Esophagus squamous epithelium (tissue), 5 donors: ENCODE measurements around the gene FAM131B. TPM values are rescaled to one million over a fixed set of nuclear protein-coding genes. Genes with fewer than 3 reads are reported as not detected.

Source experiments
- DNase-seq: peaks from one replicate; lab custom pipeline; 2025; lab: John Stamatoyannopoulos, UW
- H3K27ac ChIP-seq, 4 donors: fragments of 200-600 bp; sonication (generic); one replicate each; pipeline ENCODE4 v1.5.1; 2016 to 2019; ENCODE audit warnings: mild to moderate bottlenecking in 1 of 4
- H3K27me3 ChIP-seq, 4 donors: fragments of 200-600 bp; sonication (generic); 1 replicate in 3 of 4; 2 replicates in 1 of 4; pipeline versions ENCODE4 v1.5.1 to v1.6.0; 2017 to 2021; ENCODE audit warnings: antibody characterized with exemption in 1 of 4
- H3K36me3 ChIP-seq, 3 donors: fragments of 200-600 bp; sonication (generic); one replicate each; pipeline ENCODE4 v1.5.1; 2016 to 2019
- H3K4me1 ChIP-seq, 3 donors: fragments of 200-600 bp; sonication (generic); one replicate each; pipeline ENCODE4 v1.5.1; 2017 to 2019
- H3K4me3 ChIP-seq, 4 donors: fragments of 200-600 bp; sonication (generic); 1 replicate in 3 of 4; 2 replicates in 1 of 4; pipeline ENCODE4 v1.5.1; 2016 to 2019; ENCODE audit warnings: mild to moderate bottlenecking in 2 of 4, moderate library complexity in 1 of 4
- H3K9me3 ChIP-seq, 3 donors: fragments of 200-600 bp; sonication (generic); one replicate each; pipeline ENCODE4 v1.5.1; 2016 to 2019
- CTCF ChIP-seq, 6 experiments: fragments of 450-650 bp in 4 of 6; fragments of 200-600 bp in 2 of 6; sonication (generic) in 2 of 6; IDR thresholded peaks; one replicate each; pipeline ENCODE4 v1.5.1; 2016 to 2019; ENCODE audit warnings: antibody characterized with exemption in 6 of 6, mild to moderate bottlenecking in 4 of 6, moderate library complexity in 4 of 6
- POLR2A ChIP-seq, 4 donors: fragments of 450-650 bp; IDR thresholded peaks; one replicate each; pipeline ENCODE4 v1.6.1; 2017; ENCODE audit warnings: antibody characterized with exemption in 4 of 4, mild to moderate bottlenecking in 4 of 4, moderate library complexity in 3 of 4
- WGBS, 2 donors: methylation state at CpG; one replicate each; pipeline ENCODE4 v1.1.5; 2018; 5-methylcytosine and 5-hydroxymethylcytosine counted together
- intact Hi-C: fragments of 100-400 bp; cut with DNase I; formaldehyde crosslinking; loops from one replicate; pipeline ENCODE4 v1.15.0; 2022
- total RNA-seq, 4 donors: library from RNA; depleted of rRNA; stranded (reverse); fragments of >200 nt; gene quantifications; one replicate each; pipeline ENCODE4 v1.1.0, GENCODE V29; 2016
- donor health status: DM: yes; HTN: yes; CAD: no.

The FAM131B gene
- total RNA-seq, 4 donors from 2014 or later = 0.09 to 0.76 (median 0.46) TPM

GRCh38 chr7:143401265-143401664 is 38.8 kb upstream of the FAM131B start:
- intact Hi-C loops = no loop called here
- DNase-seq = no peak
- Histone ChIP-seq H3K4me3 (no peak overlapping the region), H3K4me1 (peaks cover 0 to 17% (median 0%) of the 10 kb centered on the region in 3 donors), H3K9me3 (no peaks in the 10 kb centered on the region), H3K27me3 (no peaks in the 10 kb centered on the region), H3K27ac (no peak overlapping the region), H3K36me3 (peaks cover 0 to 81% (median 6%) of the 10 kb centered on the region in 3 donors)
- TF ChIP-seq CTCF (IDR thresholded peaks at IDR 0.05) (no peak), POLR2A (IDR thresholded peaks at IDR 0.05) (no peak)
- 89 to 94% methylated on average over 7 to 12 of the region's 12 CpGs for WGBS, 2 donors

GRCh38 chr7:143399642-143400041 is 37.1 kb upstream of the FAM131B start:
- WGBS, 2 donors = 95 to 96% methylated on average over 9 to 12 of the region's 20 CpGs
- Histone ChIP-seq H3K27me3 (no peaks in the 10 kb centered on the region), H3K27ac (no peak overlapping the region), H3K36me3 (peaks cover 0 to 89% (median 6%) of the 10 kb centered on the region in 3 donors), H3K4me3 (no peak overlapping the region), H3K9me3 (no peaks in the 10 kb centered on the region), H3K4me1 (peaks cover 0 to 17% (median 0%) of the 10 kb centered on the region in 3 donors)
- no peak for TF ChIP-seq CTCF (IDR thresholded peaks at IDR 0.05)
- TF ChIP-seq POLR2A (IDR thresholded peaks at IDR 0.05) = no peak
- no peak for DNase-seq
- intact Hi-C loops = no loop called here

GRCh38 chr7:143399151-143399550 is 36.6 kb upstream of the FAM131B start:
- no peaks in the 10 kb centered on the region for H3K27me3 ChIP-seq
- 90 to 100% methylated on average over 2 of the region's 8 CpGs for WGBS, 2 donors
- DNase-seq = no peak
- H3K36me3 ChIP-seq = peaks cover 0 to 89% (median 6%) of the 10 kb centered on the region in 3 donors
- intact Hi-C loops = no loop called here
- H3K4me3 ChIP-seq = no peak overlapping the region
- H3K9me3 ChIP-seq = no peaks in the 10 kb centered on the region
- H3K4me1 ChIP-seq = peaks cover 0 to 17% (median 0%) of the 10 kb centered on the region in 3 donors
- TF ChIP-seq POLR2A (IDR thresholded peaks at IDR 0.05) (no peak), CTCF (IDR thresholded peaks at IDR 0.05) (no peak)
- H3K27ac ChIP-seq = no peak overlapping the region

DNA sequence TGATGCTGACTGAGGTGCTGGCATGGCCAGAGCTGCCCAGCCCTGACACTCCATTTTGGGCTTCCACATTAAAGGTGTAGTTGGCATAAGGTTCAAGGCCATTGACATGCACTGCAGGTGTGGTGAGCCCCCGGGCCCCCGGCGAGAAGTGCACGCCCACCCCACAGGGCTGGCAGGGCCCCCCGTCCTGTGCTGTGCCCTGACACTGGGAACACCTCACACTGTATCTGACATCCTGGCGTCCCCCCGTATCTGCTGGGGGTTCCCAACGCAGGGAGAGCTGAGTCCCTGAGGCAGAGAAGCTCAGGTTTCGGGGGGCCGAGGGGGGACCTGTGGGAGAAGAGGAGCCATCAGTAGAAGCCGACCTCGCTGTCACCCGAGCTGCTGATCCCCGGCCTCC is 36.1 kb upstream of the FAM131B start:
- H3K9me3 ChIP-seq = no peaks in the 10 kb centered on the region
- H3K36me3 ChIP-seq = peaks cover 0 to 89% (median 6%) of the 10 kb centered on the region in 3 donors
- TF ChIP-seq CTCF (IDR thresholded peaks at IDR 0.05) (no peak), POLR2A (IDR thresholded peaks at IDR 0.05) (no peak)
- H3K4me1 ChIP-seq = peaks cover 0 to 22% (median 0%) of the 10 kb centered on the region in 3 donors
- H3K27ac ChIP-seq = no peak overlapping the region
- H3K27me3 ChIP-seq = no peaks in the 10 kb centered on the region
- no peak overlapping the region for H3K4me3 ChIP-seq
- intact Hi-C loops = no loop called here
- no peak for DNase-seq
- 75% methylated on average over 4 of the region's 14 CpGs; no CpG with 5 or more reads in 1 of the 2 donors for WGBS, 2 donors

GRCh38 chr7:143397710-143398530 is 35.4 kb upstream of the FAM131B start:
- H3K9me3 ChIP-seq = no peaks in the 10 kb centered on the region
- H3K4me1 ChIP-seq = peaks cover 0 to 29% (median 6%) of the 10 kb centered on the region in 3 donors
- no peak overlapping the region for H3K27ac ChIP-seq
- no peak for DNase-seq
- intact Hi-C loops = no loop called here
- no peaks in the 10 kb centered on the region for H3K27me3 ChIP-seq
- 77 to 89% methylated on average over 8 to 15 of the region's 16 CpGs for WGBS, 2 donors
- peaks cover 0 to 90% (median 6%) of the 10 kb centered on the region in 3 donors for H3K36me3 ChIP-seq
- no peak overlapping the region for H3K4me3 ChIP-seq
- TF ChIP-seq CTCF (IDR thresholded peaks at IDR 0.05) = no peak
- no peak for TF ChIP-seq POLR2A (IDR thresholded peaks at IDR 0.05)
